Suprapubic skin (tissue), 4 donors: ENCODE measurements around the gene MADD. TPM values are rescaled to one million over a fixed set of nuclear protein-coding genes. Genes with fewer than 3 reads are reported as not detected.

Source experiments
- DNase-seq, 2 donors: peaks; one replicate each; pipeline ENCODE4 v3.0.0-alpha.2; 2019; ENCODE audit warnings: low spot score in 2 of 2
- H3K27ac ChIP-seq: fragments of 200-600 bp; sonication (generic); one replicate; pipeline ENCODE4 v1.5.1; 2019
- H3K27me3 ChIP-seq: fragments of 200-600 bp; sonication (generic); one replicate; pipeline ENCODE4 v1.5.1; 2019
- H3K36me3 ChIP-seq: fragments of 200-600 bp; sonication (generic); one replicate; pipeline ENCODE4 v1.5.1; 2019
- H3K4me1 ChIP-seq: fragments of 200-600 bp; sonication (generic); one replicate; pipeline ENCODE4 v1.5.1; 2019
- H3K4me3 ChIP-seq: fragments of 200-600 bp; sonication (generic); one replicate; pipeline ENCODE4 v1.5.1; 2019; ENCODE audit warnings: mild to moderate bottlenecking
- H3K9me3 ChIP-seq: fragments of 200-600 bp; sonication (generic); one replicate; pipeline ENCODE4 v1.5.1; 2019
- CTCF ChIP-seq, 2 donors: fragments of 200-600 bp in 1 of 2; fragments of 450-650 bp in 1 of 2; sonication (generic) in 1 of 2; IDR thresholded peaks; one replicate each; pipeline ENCODE4 v1.5.1; 2016 to 2019; ENCODE audit warnings: antibody characterized with exemption in 2 of 2, mild to moderate bottlenecking in 1 of 2, moderate library complexity in 1 of 2
- EP300 ChIP-seq: sonication (generic); formaldehyde crosslinking; IDR thresholded peaks from one replicate; pipeline ENCODE4 v1.6.1; 2017; ENCODE audit warnings: antibody characterized with exemption
- POLR2A ChIP-seq, 2 donors: fragments of 450-650 bp; IDR thresholded peaks; one replicate each; pipeline ENCODE4 v1.6.1; 2017; ENCODE audit warnings: antibody characterized with exemption in 2 of 2, mild to moderate bottlenecking in 2 of 2, moderate library complexity in 2 of 2
- POLR2AphosphoS5 ChIP-seq, 3 donors: sonication (generic); formaldehyde crosslinking; IDR thresholded peaks; one replicate each; pipeline ENCODE4 v1.6.1; 2017; ENCODE audit warnings: antibody characterized with exemption in 3 of 3
- WGBS: methylation state at CpG from one replicate; pipeline ENCODE4 v1.1.5; 2018; 5-methylcytosine and 5-hydroxymethylcytosine counted together
- total RNA-seq, 4 donors: library from RNA; depleted of rRNA; stranded (reverse); fragments of >200 nt; gene quantifications; one replicate each; pipeline ENCODE4 v1.1.0, GENCODE V29; 2016

The MADD gene
- total RNA-seq, 4 donors from 2014 or later, result 47.1 to 91.1 (median 71.3) TPM

- Histone ChIP-seq H3K9me3 (no peaks in the 10 kb centered on the region), H3K36me3 (peaks cover 100% of the 10 kb centered on the region), H3K4me1 (no peaks in the 10 kb centered on the region), H3K27me3 (no peaks in the 10 kb centered on the region), H3K27ac (no peak overlapping the region), H3K4me3 (no peak overlapping the region)
- WGBS, result 87% methylated on average over 13 of the region's 13 CpGs
- DNase-seq, result no peak
- TF ChIP-seq POLR2A (IDR thresholded peaks at IDR 0.05) (no peak), POLR2AphosphoS5 (IDR thresholded peaks at IDR 0.05) (no peak), EP300 (no peak), CTCF (IDR thresholded peaks at IDR 0.05) (no peak)
These were observed 16.2 kb downstream of the MADD start for GRCh38 chr11:47285969-47286770.

- DNase-seq, result no peak
- H3K27ac ChIP-seq, result no peak overlapping the region
- H3K4me1 ChIP-seq, result no peaks in the 10 kb centered on the region
- H3K4me3 ChIP-seq, result no peak overlapping the region
- 89% methylated on average over 5 of the region's 5 CpGs for WGBS
- H3K27me3 ChIP-seq, result no peaks in the 10 kb centered on the region
- TF ChIP-seq POLR2AphosphoS5 (IDR thresholded peaks at IDR 0.05) (no peak), EP300 (no peak), POLR2A (IDR thresholded peaks at IDR 0.05) (no peak), CTCF (IDR thresholded peaks at IDR 0.05) (no peak)
- peaks cover 100% of the 10 kb centered on the region for H3K36me3 ChIP-seq
- H3K9me3 ChIP-seq, result no peaks in the 10 kb centered on the region
These were observed 18.1 kb downstream of the MADD start for GRCh38 chr11:47288066-47288465.

GRCh38 chr11:47289856-47290255 is 19.9 kb downstream of the MADD start:
- H3K4me3 ChIP-seq, result no peak overlapping the region
- H3K27me3 ChIP-seq, result no peaks in the 10 kb centered on the region
- TF ChIP-seq POLR2A (IDR thresholded peaks at IDR 0.05) (no peak), EP300 (no peak), POLR2AphosphoS5 (IDR thresholded peaks at IDR 0.05) (no peak), CTCF (IDR thresholded peaks at IDR 0.05) (no peak)
- H3K4me1 ChIP-seq, result no peaks in the 10 kb centered on the region
- 90% methylated on average over 15 of the region's 15 CpGs for WGBS
- H3K36me3 ChIP-seq, result peaks cover 100% of the 10 kb centered on the region
- no peak for DNase-seq
- no peaks in the 10 kb centered on the region for H3K9me3 ChIP-seq
- H3K27ac ChIP-seq, result no peak overlapping the region

- no peaks in the 10 kb centered on the region for H3K9me3 ChIP-seq
- H3K4me1 ChIP-seq, result no peaks in the 10 kb centered on the region
- WGBS, result 92% methylated on average over 5 of the region's 5 CpGs
- no peaks in the 10 kb centered on the region for H3K27me3 ChIP-seq
- no peak for DNase-seq
- no peak for TF ChIP-seq POLR2A (IDR thresholded peaks at IDR 0.05)
- TF ChIP-seq POLR2AphosphoS5 (IDR thresholded peaks at IDR 0.05), result no peak
- TF ChIP-seq CTCF (IDR thresholded peaks at IDR 0.05), result no peak
- TF ChIP-seq EP300, result no peak
- peaks cover 98% of the 10 kb centered on the region for H3K36me3 ChIP-seq
- no peak overlapping the region for H3K27ac ChIP-seq
- H3K4me3 ChIP-seq, result no peak overlapping the region
These were observed 25.5 kb downstream of the MADD start for GRCh38 chr11:47295385-47295784.

- no peak for TF ChIP-seq POLR2A (IDR thresholded peaks at IDR 0.05)
- no peak for TF ChIP-seq CTCF (IDR thresholded peaks at IDR 0.05)
- TF ChIP-seq POLR2AphosphoS5 (IDR thresholded peaks at IDR 0.05), result no peak
- no peak for TF ChIP-seq EP300
- no peak for DNase-seq
- H3K27ac ChIP-seq, result no peak overlapping the region
- H3K4me1 ChIP-seq, result no peaks in the 10 kb centered on the region
- 87% methylated on average over 4 of the region's 4 CpGs for WGBS
- H3K27me3 ChIP-seq, result no peaks in the 10 kb centered on the region
- no peak overlapping the region for H3K4me3 ChIP-seq
- H3K9me3 ChIP-seq, result no peaks in the 10 kb centered on the region
- H3K36me3 ChIP-seq, result peaks cover 96% of the 10 kb centered on the region
These were observed 26.1 kb downstream of the MADD start for GRCh38 chr11:47296045-47296444.
